Progenitor cell of endocrine pancreas (in vitro differentiated cells): Measurements from ENCODE around the gene MRPL1. TPM values are rescaled to one million over a fixed set of nuclear protein-coding genes. Genes with fewer than 3 reads are reported as not detected.
A peak's percentile ranks its signal among the peaks of the same experiment; 100 is the strongest.

ENCODE experiments used
- DNase-seq: peaks from one replicate; pipeline ENCODE4 v3.0.0; 2021; ENCODE audit warnings: low spot score; ENCODE audit not compliant: unreplicated experiment
- H3K27ac Mint-ChIP-seq: 2 replicates; pipeline ENCODE4 v1.8.0; 2021; ENCODE audit warnings: mild to moderate bottlenecking, moderate library complexity, mixed read lengths
- H3K27me3 Mint-ChIP-seq: 2 replicates; pipeline ENCODE4 v1.8.0; 2021; ENCODE audit warnings: mixed read lengths
- H3K36me3 Mint-ChIP-seq: 2 replicates; pipeline ENCODE4 v1.8.0; 2022; ENCODE audit warnings: mixed read lengths; ENCODE audit not compliant: insufficient read depth
- H3K4me1 Mint-ChIP-seq: 2 replicates; pipeline ENCODE4 v1.8.0; 2021; ENCODE audit warnings: low read depth, mixed read lengths
- H3K4me3 Mint-ChIP-seq: 2 replicates; pipeline ENCODE4 v1.8.0; 2021; ENCODE audit warnings: low read depth, mild to moderate bottlenecking, moderate library complexity, mixed read lengths
- H3K9me3 Mint-ChIP-seq: 2 replicates; pipeline ENCODE4 v1.8.0; 2021; ENCODE audit warnings: low read depth, mixed read lengths
- CTCF ChIP-seq: fragments of 200-600 bp; sonication (generic); IDR thresholded peaks from one replicate; pipeline ENCODE4 v1.5.0; 2021; ENCODE audit warnings: antibody characterized with exemption, mild to moderate bottlenecking; ENCODE audit not compliant: unreplicated experiment
- total RNA-seq: library from RNA; stranded (reverse); gene quantifications from 2 replicates; pipeline ENCODE4 v1.2.1, GENCODE V29; 2021

Gene MRPL1
- total RNA-seq, 1 donor from 2014 or later = 32.7 TPM

GRCh38 chr4:77821775-77822174 lies 40.9 kb upstream of the MRPL1 start:
- Mint-ChIP-seq H3K27ac (no peak overlapping the region), H3K4me1 (peaks cover 18% of the 10 kb centered on the region), H3K4me3 (peak overlapping the region; percentile 9), H3K27me3 (peaks cover 1% of the 10 kb centered on the region), H3K36me3 (peaks cover 2% of the 10 kb centered on the region), H3K9me3 (no peaks in the 10 kb centered on the region)
- DNase-seq = no peak
- TF ChIP-seq CTCF = no peak

- H3K36me3 Mint-ChIP-seq = no peaks in the 10 kb centered on the region
- peaks cover 2% of the 10 kb centered on the region for H3K4me1 Mint-ChIP-seq
- DNase-seq = no peak
- no peaks in the 10 kb centered on the region for H3K9me3 Mint-ChIP-seq
- H3K27me3 Mint-ChIP-seq = peaks cover 9% of the 10 kb centered on the region
- H3K27ac Mint-ChIP-seq = no peak overlapping the region
- no peak overlapping the region for H3K4me3 Mint-ChIP-seq
- no peak for TF ChIP-seq CTCF
These were observed 36.4 kb upstream of the MRPL1 start for GRCh38 chr4:77826275-77826674.

GRCh38 chr4:77827343-77827742 lies 35.3 kb upstream of the MRPL1 start:
- Mint-ChIP-seq H3K27me3 (peaks cover 9% of the 10 kb centered on the region), H3K27ac (no peak overlapping the region), H3K4me3 (no peak overlapping the region), H3K9me3 (no peaks in the 10 kb centered on the region), H3K36me3 (no peaks in the 10 kb centered on the region), H3K4me1 (no peaks in the 10 kb centered on the region)
- no peak for DNase-seq
- TF ChIP-seq CTCF = no peak

GRCh38 chr4:77833126-77833724 lies 29.4 kb upstream of the MRPL1 start:
- TF ChIP-seq CTCF = no peak
- H3K36me3 Mint-ChIP-seq = no peaks in the 10 kb centered on the region

GRCh38 chr4:77834403-77834802 lies 28.2 kb upstream of the MRPL1 start:
- no peak for TF ChIP-seq CTCF
- Mint-ChIP-seq H3K4me1 (no peaks in the 10 kb centered on the region), H3K9me3 (no peaks in the 10 kb centered on the region), H3K4me3 (no peak overlapping the region), H3K27ac (no peak overlapping the region), H3K27me3 (no peaks in the 10 kb centered on the region), H3K36me3 (no peaks in the 10 kb centered on the region)
- no peak for DNase-seq

More at GRCh38 chr4:77833126-77833724, 29.4 kb upstream of the MRPL1 start:
- H3K4me1 Mint-ChIP-seq = no peaks in the 10 kb centered on the region
- H3K4me3 Mint-ChIP-seq = no peak overlapping the region
- DNase-seq = no peak
- no peaks in the 10 kb centered on the region for H3K27me3 Mint-ChIP-seq
- no peak overlapping the region for H3K27ac Mint-ChIP-seq
- H3K9me3 Mint-ChIP-seq = no peaks in the 10 kb centered on the region
